B cell (primary cell): Measurements from ENCODE around the gene RALGAPA2. TPM values are rescaled to one million over a fixed set of nuclear protein-coding genes. Genes with fewer than 3 reads are reported as not detected.

ENCODE experiments used
- ATAC-seq: fragments of 200-7000 bp; cut with Tn5 transposase; one replicate; pipeline ENCODE4 v1.10.0; 2021; ENCODE audit warnings: low read depth, mild to moderate bottlenecking, moderate number of reproducible peaks, moderate library complexity
- CTCF ChIA-PET: fragments of 350-600 bp; sonication (Branson Sonifier 250); formaldehyde crosslinking; loops from one replicate; lab custom pipeline; 2021; ENCODE audit warnings: antibody characterized with exemption, inconsistent platforms; lab: Charles Lee
- POLR2A ChIA-PET: fragments of 350-600 bp; sonication (Branson Sonifier 250); formaldehyde crosslinking; loops from one replicate; lab custom pipeline; 2021; ENCODE audit warnings: antibody characterized with exemption; lab: Charles Lee
- DNase-seq: peaks from one replicate; pipeline ENCODE4 v3.0.0; 2013
- H2AFZ ChIP-seq: 2 replicates; pipeline ENCODE4 v1.6.1; 2012; ENCODE audit warnings: mild to moderate bottlenecking, low read depth, low read length; ENCODE audit not compliant: insufficient read depth, poor library complexity, severe bottlenecking
- H3K27ac ChIP-seq, 2 donors: 1 replicate in 1 of 2; 2 replicates in 1 of 2; pipeline ENCODE4 v1.5.1; 2012 to 2013; ENCODE audit warnings: low read length in 2 of 2, mild to moderate bottlenecking in 2 of 2, moderate library complexity in 1 of 2
- H3K27me3 ChIP-seq, 4 experiments: fragments of 200-600 bp in 1 of 4; sonication (generic) in 1 of 4; replicated peaks in 1 of 4; 1 replicate in 2 of 4; 2 replicates in 2 of 4; pipeline versions ENCODE4 v1.6.1 to v1.7.0; 2013 to 2016; ENCODE audit warnings: low read length in 3 of 4, mild to moderate bottlenecking in 2 of 4, mixed read lengths in 1 of 4, moderate library complexity in 1 of 4; ENCODE audit not compliant: insufficient read depth in 4 of 4, control insufficient read depth in 3 of 4; ENCODE audit errors: control extremely low read depth in 1 of 4
- H3K36me3 ChIP-seq, 2 experiments: replicated peaks in 1 of 2; 1 replicate in 1 of 2; 2 replicates in 1 of 2; pipeline versions ENCODE4 v1.6.1 to v1.7.1; 2013; ENCODE audit warnings: low read length in 1 of 2; ENCODE audit not compliant: insufficient read depth in 2 of 2, control insufficient read depth in 1 of 2; ENCODE audit errors: control extremely low read depth in 1 of 2, extremely low read depth in 1 of 2
- H3K4me1 ChIP-seq, 2 donors: fragments of 200-600 bp in 1 of 2; sonication (generic) in 1 of 2; 1 replicate in 1 of 2; 2 replicates in 1 of 2; pipeline versions ENCODE4 v1.5.1 to v1.6.1; 2013 to 2017; ENCODE audit warnings: low read length in 2 of 2; ENCODE audit not compliant: control insufficient read depth in 2 of 2, insufficient read depth in 2 of 2
- H3K4me2 ChIP-seq: replicated peaks from 2 replicates; pipeline ENCODE3; 2012; ENCODE audit warnings: mild to moderate bottlenecking, low read depth, low read length; ENCODE audit not compliant: poor library complexity, severe bottlenecking
- H3K4me3 ChIP-seq, 5 experiments: fragments of 200-600 bp in 1 of 5; sonication (generic) in 1 of 5; 1 replicate in 3 of 5; 2 replicates in 2 of 5; pipeline versions ENCODE4 v1.5.1 to v1.7.0; 2011 to 2016; ENCODE audit warnings: low read length in 4 of 5, mild to moderate bottlenecking in 4 of 5, low read depth in 2 of 5, control low read depth in 1 of 5, moderate library complexity in 1 of 5; ENCODE audit not compliant: insufficient read depth in 1 of 5; ENCODE audit errors: control extremely low read depth in 1 of 5, extremely low read depth in 1 of 5
- H3K79me2 ChIP-seq: fragments of 200-600 bp; sonication (generic); one replicate; pipeline ENCODE4 v1.6.0; 2016; ENCODE audit warnings: low read length; ENCODE audit not compliant: control insufficient read depth, insufficient read depth
- H3K9ac ChIP-seq: fragments of 200-600 bp; sonication (generic); 2 replicates; pipeline ENCODE4 v1.6.1; 2017; ENCODE audit warnings: mild to moderate bottlenecking, low read length, moderate library complexity
- H3K9me3 ChIP-seq, 3 donors: one replicate each; pipeline versions ENCODE4 v1.6.1 to v1.7.1; 2013; ENCODE audit warnings: low read length in 2 of 3; ENCODE audit not compliant: control insufficient read depth in 2 of 3, insufficient read depth in 1 of 3; ENCODE audit errors: control extremely low read depth in 1 of 3
- H4K20me1 ChIP-seq: 2 replicates; pipeline ENCODE4 v1.6.0; 2012; ENCODE audit warnings: mild to moderate bottlenecking, low read length; ENCODE audit not compliant: insufficient read depth, control insufficient read depth, poor library complexity, severe bottlenecking
- H3K27ac Mint-ChIP-seq: one replicate; pipeline ENCODE4 v1.8.0; 2021; ENCODE audit warnings: mixed read lengths
- H3K27me3 Mint-ChIP-seq: one replicate; pipeline ENCODE4 v1.8.0; 2021; ENCODE audit warnings: mixed read lengths
- H3K4me1 Mint-ChIP-seq: one replicate; pipeline ENCODE4 v1.8.0; 2021; ENCODE audit warnings: mixed read lengths
- H3K4me3 Mint-ChIP-seq: one replicate; pipeline ENCODE4 v1.8.0; 2021; ENCODE audit warnings: mixed read lengths
- H3K9me3 Mint-ChIP-seq: one replicate; pipeline ENCODE4 v1.8.0; 2022; ENCODE audit warnings: mixed read lengths; ENCODE audit not compliant: insufficient read depth
- CTCF ChIP-seq: fragments of 200-600 bp; IDR thresholded peaks from one replicate; pipeline ENCODE4 v1.8.0; 2022; ENCODE audit warnings: antibody characterized with exemption, mild to moderate bottlenecking
- EZH2 ChIP-seq: IDR thresholded peaks from 2 replicates; pipeline ENCODE4 v1.6.1; 2012; ENCODE audit warnings: borderline replicate concordance, low read depth, mild to moderate bottlenecking, moderate library complexity, low read length; ENCODE audit not compliant: insufficient read depth, poor library complexity, severe bottlenecking
- WGBS: methylation state at CpG from one replicate; pipeline ENCODE4 v1.1.5; 2013; ENCODE audit warnings: missing lambda C conversion rate; ENCODE audit not compliant: insufficient coverage; 5-methylcytosine and 5-hydroxymethylcytosine counted together
- intact Hi-C: fragments of 100-400 bp; cut with micrococcal nuclease; formaldehyde crosslinking; loops from one replicate; pipeline ENCODE4 v1.10.0; 2022
- polyA plus RNA-seq: library from polyadenylated mRNA; depleted of rRNA; stranded (reverse); fragments of >200 nt; gene quantifications from 2 replicates; pipeline ENCODE4 v1.2.3, GENCODE V29; 2012
- total RNA-seq, 2 donors: library from RNA; stranded (reverse); fragments of 120-200 nt in 1 of 2; gene quantifications; 1 replicate in 1 of 2; 2 replicates in 1 of 2; pipeline versions ENCODE4 v1.2.3 to v1.2.4, GENCODE V29; 2013 to 2022

The RALGAPA2 gene
- total and polyA plus RNA-seq, 2 donors (not counting 1 experiment from before 2014, with no cell fraction given), result 6.4 to 33.1 TPM

DNA sequence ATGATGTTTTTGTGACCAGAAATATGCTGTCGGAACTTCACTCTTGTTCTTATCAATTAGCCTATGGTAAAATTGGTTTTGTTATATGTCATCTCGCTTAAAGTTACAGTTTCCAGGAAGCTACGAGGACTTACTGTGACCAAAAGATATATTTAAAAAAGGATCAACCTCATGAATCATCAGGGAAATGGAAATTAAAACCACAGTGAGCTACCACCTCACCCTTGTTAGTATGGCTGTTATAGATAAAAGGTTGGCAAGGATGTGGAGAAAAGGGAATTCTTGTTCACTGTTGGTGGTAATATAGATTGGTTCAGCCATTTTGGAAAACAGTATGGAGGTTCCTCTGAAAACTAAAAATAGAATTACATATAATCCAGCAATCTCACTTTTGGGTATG is 358.9 kb downstream of the RALGAPA2 start:
- Histone ChIP-seq H3K79me2 (no peaks in the 10 kb centered on the region), H3K27ac (no peak overlapping the region), H3K9ac (no peak overlapping the region), H3K4me1 (no peaks in the 10 kb centered on the region), H3K4me3 (no peak overlapping the region), H3K36me3 (no peaks in the 10 kb centered on the region), H3K27me3 (peaks cover 0 to 5% (median 2%) of the 10 kb centered on the region in 4 experiments), H3K9me3 (peaks cover 0 to 5% (median 0%) of the 10 kb centered on the region in 3 donors), H4K20me1 (no peaks in the 10 kb centered on the region), H3K4me2 (no peak overlapping the region), H2AFZ (no peak overlapping the region)
- ATAC-seq, result no peak
- ChIA-PET CTCF (no interaction called here), POLR2A (no interaction called here)
- Mint-ChIP-seq H3K9me3 (peaks cover 2% of the 10 kb centered on the region), H3K4me3 (no peak overlapping the region), H3K27ac (no peak overlapping the region), H3K4me1 (no peaks in the 10 kb centered on the region), H3K27me3 (peaks cover 34% of the 10 kb centered on the region)
- intact Hi-C loops, result no loop called here
- TF ChIP-seq CTCF (no peak), EZH2 (no peak)
- WGBS, result 60% methylated on average over 1 of the region's 3 CpGs
- DNase-seq, result no peak

- Mint-ChIP-seq H3K4me1 (no peaks in the 10 kb centered on the region), H3K4me3 (no peak overlapping the region), H3K27me3 (peaks cover 23% of the 10 kb centered on the region), H3K9me3 (peaks cover 2% of the 10 kb centered on the region), H3K27ac (no peak overlapping the region)
- Histone ChIP-seq H4K20me1 (no peaks in the 10 kb centered on the region), H3K4me2 (no peak overlapping the region), H3K4me1 (no peaks in the 10 kb centered on the region), H3K4me3 (no peak overlapping the region), H3K27ac (no peak overlapping the region), H2AFZ (no peak overlapping the region), H3K9me3 (peaks cover 3 to 6% (median 4%) of the 10 kb centered on the region in 3 donors), H3K27me3 (peaks cover 0 to 15% (median 1%) of the 10 kb centered on the region in 4 experiments), H3K79me2 (no peaks in the 10 kb centered on the region), H3K9ac (no peak overlapping the region), H3K36me3 (no peaks in the 10 kb centered on the region)
- CTCF ChIA-PET, result no interaction called here
- DNase-seq, result no peak
- no peak for TF ChIP-seq EZH2
- no peak for TF ChIP-seq CTCF
- POLR2A ChIA-PET, result no interaction called here
- no peak for ATAC-seq
- WGBS, result no CpG with 5 or more reads among the region's 4 CpGs
- intact Hi-C loops, result no loop called here
Measured at GRCh38 chr20:20344476-20344875, 368.0 kb downstream of the RALGAPA2 start.
